OCI-LY3 (cell line): Measurements from ENCODE around the gene MS4A8.

Experiments
- H2AFZ ChIP-seq: fragments of 200-600, 300-600 bp; shearing (Covaris generic); 2 replicates; pipeline ENCODE4 v1.6.0; 2014; ENCODE audit warnings: antibody characterized with exemption, low read depth, low read length
- H3K27ac ChIP-seq: fragments of 200-600, 300-600 bp; sonication (generic); 2 replicates; pipeline ENCODE4 v1.5.1; 2014; ENCODE audit warnings: mild to moderate bottlenecking, low read length, moderate library complexity, mixed read lengths
- H3K27me3 ChIP-seq: fragments of 200-600, 300-600 bp; sonication (generic); 2 replicates; pipeline ENCODE4 v1.6.1; 2014; ENCODE audit warnings: low read depth, low read length, mixed read lengths
- H3K36me3 ChIP-seq: fragments of 200-600, 300-600 bp; sonication (generic); replicated peaks from 2 replicates; pipeline ENCODE3; 2014; ENCODE audit warnings: low read depth, low read length, mixed read lengths
- H3K4me1 ChIP-seq: fragments of 300-600, 200-600 bp; sonication (generic); 2 replicates; pipeline ENCODE4 v1.6.1; 2014; ENCODE audit warnings: low read length, mixed read lengths
- H3K4me2 ChIP-seq: fragments of 200-600, 300-600 bp; sonication (generic); 2 replicates; pipeline ENCODE4 v1.6.1; 2014; ENCODE audit warnings: low read length, mixed read lengths
- H3K4me3 ChIP-seq: fragments of 300-600, 200-600 bp; sonication (generic); 2 replicates; pipeline ENCODE4 v1.5.1; 2014; ENCODE audit warnings: antibody characterized with exemption, mild to moderate bottlenecking, low read length, moderate library complexity
- H3K79me2 ChIP-seq: fragments of 300-600, 200-600 bp; shearing (Covaris generic); 2 replicates; pipeline ENCODE4 v1.6.1; 2014; ENCODE audit warnings: mild to moderate bottlenecking, low read length, mixed read lengths
- H3K9ac ChIP-seq: fragments of 300-600, 200-600 bp; shearing (Covaris generic); 2 replicates; pipeline ENCODE4 v1.6.0; 2014; ENCODE audit warnings: mild to moderate bottlenecking, low read length, moderate library complexity
- H3K9me3 ChIP-seq: fragments of 200-600, 300-600 bp; shearing (Covaris generic); 2 replicates; pipeline ENCODE4 v1.6.1; 2014; ENCODE audit warnings: low read length, mixed read lengths; ENCODE audit not compliant: insufficient read depth
- H4K20me1 ChIP-seq: fragments of 200-600, 300-600 bp; sonication (generic); 2 replicates; pipeline ENCODE4 v1.6.1; 2016; ENCODE audit warnings: low read length, mixed read lengths; ENCODE audit not compliant: insufficient read depth
- EZH2phosphoT487 ChIP-seq: fragments of 200-600 bp; shearing (Covaris generic); IDR thresholded peaks from 2 replicates; pipeline ENCODE4 v1.6.1; 2018; ENCODE audit warnings: antibody characterized with exemption, mixed run types, low read depth
- TF ChIP-seq, protein P1 (sequence below): fragments of 200-600, 300-600 bp; sonication (generic); IDR thresholded peaks from 2 replicates; pipeline ENCODE4 v1.5.1; 2014; ENCODE audit warnings: antibody characterized with exemption, low read length, low read depth

MS4A8 gene

DNA sequence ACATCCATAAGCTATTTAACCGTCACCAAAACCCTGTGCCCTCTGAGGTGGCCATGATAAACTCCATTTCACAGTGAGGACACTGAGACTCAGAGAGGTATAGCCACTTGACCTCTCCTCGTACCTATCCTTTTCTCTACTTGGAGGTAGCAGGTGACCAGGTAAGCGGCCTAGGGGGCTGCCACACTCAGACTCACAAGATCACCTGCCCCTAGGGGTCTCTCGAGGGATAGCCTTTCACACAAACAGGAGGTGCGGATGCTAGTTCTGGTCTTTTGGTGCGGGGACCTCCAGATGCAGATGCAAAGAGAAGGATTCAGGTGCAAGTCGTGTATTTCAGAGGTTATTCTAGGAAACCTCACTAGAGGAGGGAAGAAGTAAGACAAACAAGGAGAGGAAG is 39.7 kb downstream of the MS4A8 start:
- Histone ChIP-seq H3K27me3 (peaks cover 8% of the 10 kb centered on the region; the same call in 1 of the 2 replicates), H3K4me1 (no peaks in the 10 kb centered on the region), H3K36me3 (no peaks in the 10 kb centered on the region), H4K20me1 (no peaks in the 10 kb centered on the region), H3K4me3 (no peak overlapping the region), H3K27ac (no peak overlapping the region), H3K79me2 (no peaks in the 10 kb centered on the region), H3K9me3 (no peaks in the 10 kb centered on the region; the same call in 1 of the 2 replicates), H3K4me2 (no peak overlapping the region), H2AFZ (no peak overlapping the region), H3K9ac (no peak overlapping the region)
- TF ChIP-seq EZH2phosphoT487, result no peak
- TF ChIP-seq, protein P1, sequence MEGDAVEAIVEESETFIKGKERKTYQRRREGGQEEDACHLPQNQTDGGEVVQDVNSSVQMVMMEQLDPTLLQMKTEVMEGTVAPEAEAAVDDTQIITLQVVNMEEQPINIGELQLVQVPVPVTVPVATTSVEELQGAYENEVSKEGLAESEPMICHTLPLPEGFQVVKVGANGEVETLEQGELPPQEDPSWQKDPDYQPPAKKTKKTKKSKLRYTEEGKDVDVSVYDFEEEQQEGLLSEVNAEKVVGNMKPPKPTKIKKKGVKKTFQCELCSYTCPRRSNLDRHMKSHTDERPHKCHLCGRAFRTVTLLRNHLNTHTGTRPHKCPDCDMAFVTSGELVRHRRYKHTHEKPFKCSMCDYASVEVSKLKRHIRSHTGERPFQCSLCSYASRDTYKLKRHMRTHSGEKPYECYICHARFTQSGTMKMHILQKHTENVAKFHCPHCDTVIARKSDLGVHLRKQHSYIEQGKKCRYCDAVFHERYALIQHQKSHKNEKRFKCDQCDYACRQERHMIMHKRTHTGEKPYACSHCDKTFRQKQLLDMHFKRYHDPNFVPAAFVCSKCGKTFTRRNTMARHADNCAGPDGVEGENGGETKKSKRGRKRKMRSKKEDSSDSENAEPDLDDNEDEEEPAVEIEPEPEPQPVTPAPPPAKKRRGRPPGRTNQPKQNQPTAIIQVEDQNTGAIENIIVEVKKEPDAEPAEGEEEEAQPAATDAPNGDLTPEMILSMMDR, result peak; percentile 16; the same call in 1 of the 2 replicates

DNA sequence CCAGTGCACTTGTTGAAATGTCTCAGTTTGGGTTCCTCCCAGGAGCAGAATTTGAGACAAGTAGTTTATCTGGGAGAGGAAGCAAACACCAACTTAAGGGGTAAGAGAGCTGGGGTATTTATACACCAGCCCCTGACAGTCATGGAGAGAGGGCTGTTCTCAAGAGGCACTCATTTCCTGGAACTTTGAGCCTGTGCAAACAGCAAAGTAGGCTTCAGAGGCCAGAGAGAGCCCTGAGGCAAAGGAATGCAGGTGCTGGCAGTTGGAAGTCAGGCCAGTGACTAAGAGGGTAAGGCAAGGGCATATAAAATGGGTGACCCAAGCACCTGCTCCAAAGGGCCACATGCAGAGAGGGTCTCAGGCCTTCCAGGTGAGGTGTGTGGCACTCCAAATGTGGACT is 41.2 kb downstream of the MS4A8 start:
- H3K4me3 ChIP-seq, result no peak overlapping the region
- H3K9me3 ChIP-seq, result no peaks in the 10 kb centered on the region; the same call in 1 of the 2 replicates
- TF ChIP-seq EZH2phosphoT487, result no peak
- TF ChIP-seq, protein P1, result no peak
- no peak overlapping the region for H3K9ac ChIP-seq
- no peaks in the 10 kb centered on the region for H3K4me1 ChIP-seq
- no peaks in the 10 kb centered on the region for H3K36me3 ChIP-seq
- H4K20me1 ChIP-seq, result no peaks in the 10 kb centered on the region
- H3K4me2 ChIP-seq, result no peak overlapping the region
- no peaks in the 10 kb centered on the region for H3K79me2 ChIP-seq
- no peak overlapping the region for H3K27ac ChIP-seq
- peaks cover 21% of the 10 kb centered on the region; the same call in 1 of the 2 replicates for H3K27me3 ChIP-seq
- no peak overlapping the region for H2AFZ ChIP-seq

DNA sequence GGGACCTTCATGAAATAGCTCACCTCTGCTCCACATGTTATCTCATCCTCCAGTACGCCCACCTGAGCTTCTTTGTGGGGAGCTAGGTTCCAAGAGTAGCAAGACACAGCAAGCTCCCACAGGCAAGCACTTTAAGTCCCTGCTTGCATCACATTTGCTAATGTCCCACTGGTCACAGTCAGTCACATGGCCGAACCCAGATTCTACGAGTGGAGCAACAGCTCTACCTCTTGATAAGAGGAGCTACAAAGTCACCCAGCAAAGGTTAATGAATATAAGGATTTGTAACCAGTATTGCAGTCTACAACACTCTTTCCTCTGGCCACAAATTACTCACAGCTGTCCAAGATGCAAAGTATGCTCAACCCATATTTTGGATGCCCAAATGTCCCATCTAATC is 42.0 kb downstream of the MS4A8 start:
- no peaks in the 10 kb centered on the region; the same call in 1 of the 2 replicates for H3K9me3 ChIP-seq
- H3K4me1 ChIP-seq, result no peaks in the 10 kb centered on the region
- peaks cover 22% of the 10 kb centered on the region; the same call in 1 of the 2 replicates for H3K27me3 ChIP-seq
- no peak overlapping the region for H3K4me3 ChIP-seq
- no peak overlapping the region for H3K4me2 ChIP-seq
- H4K20me1 ChIP-seq, result no peaks in the 10 kb centered on the region
- no peaks in the 10 kb centered on the region for H3K79me2 ChIP-seq
- H3K36me3 ChIP-seq, result no peaks in the 10 kb centered on the region
- H3K9ac ChIP-seq, result no peak overlapping the region
- H2AFZ ChIP-seq, result no peak overlapping the region
- H3K27ac ChIP-seq, result no peak overlapping the region
- no peak for TF ChIP-seq EZH2phosphoT487
- TF ChIP-seq, protein P1, result no peak

DNA sequence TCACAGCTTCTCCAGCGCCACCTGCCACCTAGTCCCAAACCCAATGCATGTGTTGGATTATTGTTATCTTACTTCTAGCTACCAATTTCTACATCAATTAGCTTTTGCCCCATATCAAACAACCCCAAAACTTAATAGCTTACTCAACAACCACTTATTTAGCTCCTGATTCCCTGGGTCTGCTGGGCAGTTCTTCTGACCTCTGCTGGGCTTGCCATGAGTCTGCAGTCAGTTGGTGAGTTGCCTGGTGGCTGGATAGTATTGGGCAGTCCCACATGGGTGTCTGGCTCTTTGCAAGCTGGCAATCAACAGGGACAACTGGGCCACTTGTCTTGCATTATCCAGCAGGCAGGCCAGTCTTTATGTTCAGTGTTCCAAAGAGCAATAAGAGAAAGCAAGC is 43.6 kb downstream of the MS4A8 start:
- H3K4me1 ChIP-seq, result no peaks in the 10 kb centered on the region; the same call in 1 of the 2 replicates
- H3K79me2 ChIP-seq, result no peaks in the 10 kb centered on the region
- no peak overlapping the region for H2AFZ ChIP-seq
- H3K4me2 ChIP-seq, result no peak overlapping the region
- no peaks in the 10 kb centered on the region for H3K36me3 ChIP-seq
- H3K9ac ChIP-seq, result no peak overlapping the region
- no peak overlapping the region for H3K27ac ChIP-seq
- H4K20me1 ChIP-seq, result no peaks in the 10 kb centered on the region
- no peak for TF ChIP-seq EZH2phosphoT487
- TF ChIP-seq, protein P1, result 0 out of 2 replicates have a peak, but pooled peaks have one; percentile 8
- H3K27me3 ChIP-seq, result peaks cover 22% of the 10 kb centered on the region; the same call in 1 of the 2 replicates
- H3K4me3 ChIP-seq, result no peak overlapping the region
- no peaks in the 10 kb centered on the region; the same call in 1 of the 2 replicates for H3K9me3 ChIP-seq
